Gastrocnemius medialis (tissue), 4 donors: ENCODE results near the gene C17orf100. TPM values are rescaled to one million over a fixed set of nuclear protein-coding genes. Genes with fewer than 3 reads are reported as not detected.

Source experiments
- ATAC-seq, 2 donors: fragments of 150-250 bp; one replicate each; pipeline ENCODE4 v1.9.1; 2016
- DNase-seq, 2 donors: peaks; one replicate each; pipeline ENCODE4 v3.0.0-alpha.2; 2019
- H3K27ac ChIP-seq, 4 donors: fragments of 200-600 bp; sonication (generic); 1 replicate in 1 of 4; 2 replicates in 3 of 4; pipeline ENCODE4 v1.5.1; 2016 to 2018; ENCODE audit warnings: mild to moderate bottlenecking in 2 of 4, moderate library complexity in 1 of 4
- H3K27me3 ChIP-seq, 3 donors: fragments of 200-600 bp; sonication (generic) in 2 of 3; 1 replicate in 1 of 3; 2 replicates in 2 of 3; pipeline versions ENCODE4 v1.5.1 to v1.6.0; 2016 to 2019; ENCODE audit warnings: mild to moderate bottlenecking in 1 of 3, moderate library complexity in 1 of 3
- H3K36me3 ChIP-seq, 2 donors: fragments of 200-600 bp; sonication (generic) in 1 of 2; one replicate each; pipeline ENCODE4 v1.5.1; 2017 to 2018
- H3K4me1 ChIP-seq, 2 donors: fragments of 200-600 bp; sonication (generic) in 1 of 2; one replicate each; pipeline ENCODE4 v1.5.1; 2016 to 2017; ENCODE audit warnings: mild to moderate bottlenecking in 2 of 2
- H3K4me3 ChIP-seq, 4 donors: fragments of 200-600 bp; sonication (generic) in 3 of 4; 1 replicate in 1 of 4; 2 replicates in 3 of 4; pipeline ENCODE4 v1.5.1; 2016 to 2019; ENCODE audit warnings: mild to moderate bottlenecking in 2 of 4
- H3K9me3 ChIP-seq, 3 donors: fragments of 200-600 bp; sonication (generic) in 2 of 3; 1 replicate in 1 of 3; 2 replicates in 2 of 3; pipeline ENCODE4 v1.5.1; 2016 to 2019
- CTCF ChIP-seq, 5 experiments: fragments of 450-650 bp in 3 of 5; fragments of 200-600 bp in 2 of 5; sonication (generic) in 2 of 5; IDR thresholded peaks in 4 of 5; conservative IDR thresholded peaks in 1 of 5; 1 replicate in 4 of 5; 2 replicates in 1 of 5; pipeline ENCODE4 v1.5.1; 2016 to 2019; ENCODE audit warnings: antibody characterized with exemption in 5 of 5, mild to moderate bottlenecking in 3 of 5, moderate library complexity in 3 of 5
- POLR2A ChIP-seq, 2 donors: fragments of 450-650 bp; IDR thresholded peaks; one replicate each; pipeline ENCODE4 v1.6.1; 2017; ENCODE audit warnings: antibody characterized with exemption in 2 of 2, mild to moderate bottlenecking in 2 of 2, moderate library complexity in 2 of 2
- in situ Hi-C, 4 donors: fragments of 200-750 bp; cut with MboI; loops; one replicate each; pipeline versions ENCODE4 v1.15.0 to v1.8.0; 2017; ENCODE audit warnings: low sequenced_read_pairs in 4 of 4
- intact Hi-C: fragments of 100-400 bp; cut with DNase I; formaldehyde crosslinking; loops from one replicate; pipeline ENCODE4 v1.15.1; 2023; ENCODE audit warnings: low total_unique reads
- total RNA-seq, 4 donors: library from RNA; depleted of rRNA; stranded (reverse); fragments of >200 nt; gene quantifications; one replicate each; pipeline versions ENCODE4 v1.1.0 to v1.2.3, GENCODE V29; 2016

The C17orf100 gene
- total RNA-seq, 4 donors from 2014 or later: 0.27 TPM; not detected in 3

- Histone ChIP-seq H3K4me1 (no peaks in the 10 kb centered on the region), H3K27ac (no peak overlapping the region), H3K36me3 (no peaks in the 10 kb centered on the region), H3K9me3 (no peaks in the 10 kb centered on the region), H3K4me3 (no peak overlapping the region), H3K27me3 (peaks cover 0 to 6% (median 5%) of the 10 kb centered on the region in 3 donors)
- no peak for TF ChIP-seq POLR2A (IDR thresholded peaks at IDR 0.05)
- no peak for TF ChIP-seq CTCF (IDR thresholded peaks at IDR 0.05 in 4 of 5, conservative IDR thresholded peaks at IDR 0.05 in 1 of 5)
- ATAC-seq (no peak), DNase-seq (no peak)
- intact Hi-C loops: loop anchor here (5.0 kb wide), 1 partner anchor 339 kb away; no protein-coding TSS in a partner anchor
- in situ Hi-C loops: loop anchor here in 3 of 4 donors (5.0 to 25.0 kb wide), 4 partner anchors 169 to 344 kb away; partner anchors contain the start of genes BCL6B (in 3 of the 3), RNASEK (in 3 of the 3) and TEKT1 (in 1 of the 3)
Observed at GRCh38 chr17:6668219-6668618, 16.7 kb downstream of the C17orf100 start.

GRCh38 chr17:6668727-6669425 lies 17.3 kb downstream of the C17orf100 start:
- no peaks in the 10 kb centered on the region for H3K4me1 ChIP-seq
- TF ChIP-seq POLR2A (IDR thresholded peaks at IDR 0.05): no peak
- TF ChIP-seq CTCF (IDR thresholded peaks at IDR 0.05 in 4 of 5, conservative IDR thresholded peaks at IDR 0.05 in 1 of 5): no peak
- in situ Hi-C loops (loop anchor here in 3 of 4 donors (5.0 to 25.0 kb wide), 4 partner anchors 168 to 343 kb away; partner anchors contain the start of genes BCL6B (in 3 of the 3), RNASEK (in 3 of the 3) and TEKT1 (in 1 of the 3)), intact Hi-C loops (loop anchor here (5.0 kb wide), 1 partner anchor 338 kb away; no protein-coding TSS in a partner anchor)
- no peak overlapping the region for H3K27ac ChIP-seq
- no peak for ATAC-seq
- DNase-seq: no peak
- H3K9me3 ChIP-seq: no peaks in the 10 kb centered on the region
- H3K36me3 ChIP-seq: no peaks in the 10 kb centered on the region
- H3K27me3 ChIP-seq: peaks cover 0 to 6% (median 5%) of the 10 kb centered on the region in 3 donors
- no peak overlapping the region for H3K4me3 ChIP-seq

- in situ Hi-C loops: loop anchor here in 3 of 4 donors (5.0 to 25.0 kb wide), 4 partner anchors 168 to 343 kb away; partner anchors contain the start of genes BCL6B (in 3 of the 3), RNASEK (in 3 of the 3) and TEKT1 (in 1 of the 3)
- TF ChIP-seq POLR2A (IDR thresholded peaks at IDR 0.05): no peak
- TF ChIP-seq CTCF (IDR thresholded peaks at IDR 0.05 in 4 of 5, conservative IDR thresholded peaks at IDR 0.05 in 1 of 5): no peak
- Histone ChIP-seq H3K36me3 (no peaks in the 10 kb centered on the region), H3K4me1 (no peaks in the 10 kb centered on the region), H3K27ac (no peak overlapping the region), H3K27me3 (peaks cover 0 to 6% (median 5%) of the 10 kb centered on the region in 3 donors), H3K9me3 (no peaks in the 10 kb centered on the region), H3K4me3 (no peak overlapping the region)
- ATAC-seq: no peak
- intact Hi-C loops: loop anchor here (5.0 kb wide), 1 partner anchor 338 kb away; no protein-coding TSS in a partner anchor
- DNase-seq: no peak
Observed at GRCh38 chr17:6669479-6670212, 18.1 kb downstream of the C17orf100 start.

- no peaks in the 10 kb centered on the region for H3K4me1 ChIP-seq
- TF ChIP-seq POLR2A (IDR thresholded peaks at IDR 0.05) (no peak), CTCF (IDR thresholded peaks at IDR 0.05 in 4 of 5, conservative IDR thresholded peaks at IDR 0.05 in 1 of 5) (no peak)
- no peak for DNase-seq
- H3K4me3 ChIP-seq: no peak overlapping the region
- ATAC-seq: no peak
- in situ Hi-C loops (loop anchor here in 3 of 4 donors (25.0 kb wide), 2 partner anchors 167 to 342 kb away; partner anchors contain the start of genes BCL6B (in 3 of the 3), RNASEK (in 3 of the 3) and TEKT1 (in 1 of the 3)), intact Hi-C loops (no loop called here)
- H3K27ac ChIP-seq: no peak overlapping the region
- no peaks in the 10 kb centered on the region for H3K36me3 ChIP-seq
- no peaks in the 10 kb centered on the region for H3K9me3 ChIP-seq
- peaks cover 0 to 6% (median 5%) of the 10 kb centered on the region in 3 donors for H3K27me3 ChIP-seq
Observed at GRCh38 chr17:6670571-6670970, 19.0 kb downstream of the C17orf100 start.
